GM12865 (cell line): ENCODE results near the gene CHRNA5.
"Not testable (repeated sequence)": the region's sequence is repeated elsewhere in the genome, so short reads cannot be mapped to it uniquely, and the experiment has no call there.

Experiments used
- DNase-seq: peaks from one replicate; pipeline ENCODE4 v3.0.0; 2010; ENCODE audit warnings: low read depth
- H3K4me3 ChIP-seq: 2 replicates; pipeline ENCODE4 v1.5.1; 2011; ENCODE audit warnings: mild to moderate bottlenecking, low read depth, low read length, control low read depth
- TF ChIP-seq, protein P1 (sequence below): IDR thresholded peaks from 2 replicates; pipeline ENCODE4 v1.5.1; 2011; ENCODE audit warnings: low read length, control low read depth, low read depth, inconsistent platforms; ENCODE audit not compliant: insufficient read depth; ENCODE audit errors: missing control alignments

CHRNA5 gene

DNA sequence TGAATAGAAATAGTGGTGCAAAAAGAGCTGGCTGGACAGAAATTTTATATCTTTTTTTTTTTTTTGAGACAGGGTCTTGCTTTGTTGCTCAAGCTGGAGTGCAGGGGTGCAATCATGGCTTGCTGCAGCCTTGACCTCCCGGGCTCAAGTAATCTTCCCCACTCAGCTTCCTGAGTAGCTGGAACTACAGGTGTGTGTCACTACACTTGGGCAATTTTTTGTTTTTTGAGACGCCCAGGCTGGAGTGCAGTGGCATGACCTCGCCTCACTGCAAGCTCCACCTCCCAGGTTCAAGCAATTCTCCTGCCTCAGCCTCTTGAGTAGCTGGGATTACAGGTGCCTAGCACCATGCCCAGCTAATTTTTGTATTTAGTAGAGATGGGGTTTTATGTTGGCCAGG is 33.0 kb downstream of the CHRNA5 start:
- no peak overlapping the region for H3K4me3 ChIP-seq
- no peak for DNase-seq
- TF ChIP-seq, protein P1, sequence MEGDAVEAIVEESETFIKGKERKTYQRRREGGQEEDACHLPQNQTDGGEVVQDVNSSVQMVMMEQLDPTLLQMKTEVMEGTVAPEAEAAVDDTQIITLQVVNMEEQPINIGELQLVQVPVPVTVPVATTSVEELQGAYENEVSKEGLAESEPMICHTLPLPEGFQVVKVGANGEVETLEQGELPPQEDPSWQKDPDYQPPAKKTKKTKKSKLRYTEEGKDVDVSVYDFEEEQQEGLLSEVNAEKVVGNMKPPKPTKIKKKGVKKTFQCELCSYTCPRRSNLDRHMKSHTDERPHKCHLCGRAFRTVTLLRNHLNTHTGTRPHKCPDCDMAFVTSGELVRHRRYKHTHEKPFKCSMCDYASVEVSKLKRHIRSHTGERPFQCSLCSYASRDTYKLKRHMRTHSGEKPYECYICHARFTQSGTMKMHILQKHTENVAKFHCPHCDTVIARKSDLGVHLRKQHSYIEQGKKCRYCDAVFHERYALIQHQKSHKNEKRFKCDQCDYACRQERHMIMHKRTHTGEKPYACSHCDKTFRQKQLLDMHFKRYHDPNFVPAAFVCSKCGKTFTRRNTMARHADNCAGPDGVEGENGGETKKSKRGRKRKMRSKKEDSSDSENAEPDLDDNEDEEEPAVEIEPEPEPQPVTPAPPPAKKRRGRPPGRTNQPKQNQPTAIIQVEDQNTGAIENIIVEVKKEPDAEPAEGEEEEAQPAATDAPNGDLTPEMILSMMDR, result no peak

DNA sequence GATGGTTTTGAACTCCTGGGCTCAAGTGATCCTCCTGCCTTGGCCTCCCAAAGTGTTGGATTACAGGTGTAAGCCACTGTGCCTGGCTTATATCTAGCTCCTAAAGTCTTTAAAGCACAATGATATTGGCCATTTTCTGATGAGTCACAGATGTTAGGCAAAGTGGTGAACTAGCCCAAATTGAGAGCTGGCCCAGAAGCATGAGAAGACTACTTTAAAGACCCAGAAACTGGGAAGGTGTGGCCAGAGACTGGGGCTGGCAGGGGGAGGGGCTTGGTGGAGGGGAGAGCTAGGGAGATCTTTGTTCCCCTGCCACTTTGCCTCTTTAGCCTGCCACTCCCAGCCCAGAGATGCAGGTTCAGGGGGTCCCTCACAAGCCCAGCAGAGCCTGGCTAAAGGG is 33.9 kb downstream of the CHRNA5 start:
- no peak for DNase-seq
- H3K4me3 ChIP-seq, result no peak overlapping the region
- TF ChIP-seq, protein P1, result no peak

DNA sequence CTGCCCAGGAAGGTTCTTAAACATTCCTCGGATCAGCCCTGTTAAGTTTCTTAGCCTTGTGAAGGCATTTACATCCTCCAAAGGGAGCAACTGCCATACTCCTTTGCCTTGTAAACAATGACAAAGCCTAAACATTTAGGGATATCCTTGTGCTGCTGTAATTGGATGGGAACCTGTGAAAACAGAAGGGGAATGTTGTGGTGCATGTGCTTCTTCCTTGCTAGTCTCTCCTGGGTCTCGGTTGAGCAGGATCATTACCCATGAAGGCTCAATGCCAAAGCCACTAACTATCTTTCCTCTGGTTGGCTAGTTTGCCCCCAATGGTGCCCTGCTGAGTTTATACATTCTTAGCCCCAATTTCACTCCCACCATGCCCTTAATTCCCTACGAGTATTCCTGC is 38.1 kb downstream of the CHRNA5 start:
- no peak overlapping the region for H3K4me3 ChIP-seq
- DNase-seq, result no peak
- TF ChIP-seq, protein P1, result no peak

DNA sequence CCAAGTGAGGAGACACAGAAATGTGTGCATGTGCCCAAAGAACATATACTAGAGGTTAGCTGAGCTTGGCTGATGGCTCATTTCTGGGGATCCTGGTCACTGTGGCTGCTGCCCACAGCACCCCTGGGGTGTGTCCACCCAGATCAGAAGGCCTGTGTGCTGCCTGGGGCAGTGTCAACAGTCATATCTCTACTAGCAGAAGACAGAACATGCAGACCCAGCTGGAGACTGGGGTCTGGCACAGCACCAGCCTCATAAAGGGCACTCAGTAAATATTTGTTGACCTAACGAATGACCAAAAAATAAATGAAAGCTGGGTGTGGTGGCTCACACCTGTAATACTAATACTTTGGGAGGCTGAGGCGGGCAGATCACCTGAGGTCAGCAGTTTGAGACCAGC is 39.1 kb downstream of the CHRNA5 start:
- no peak for DNase-seq
- TF ChIP-seq, protein P1, result no peak
- H3K4me3 ChIP-seq, result no peak overlapping the region

DNA sequence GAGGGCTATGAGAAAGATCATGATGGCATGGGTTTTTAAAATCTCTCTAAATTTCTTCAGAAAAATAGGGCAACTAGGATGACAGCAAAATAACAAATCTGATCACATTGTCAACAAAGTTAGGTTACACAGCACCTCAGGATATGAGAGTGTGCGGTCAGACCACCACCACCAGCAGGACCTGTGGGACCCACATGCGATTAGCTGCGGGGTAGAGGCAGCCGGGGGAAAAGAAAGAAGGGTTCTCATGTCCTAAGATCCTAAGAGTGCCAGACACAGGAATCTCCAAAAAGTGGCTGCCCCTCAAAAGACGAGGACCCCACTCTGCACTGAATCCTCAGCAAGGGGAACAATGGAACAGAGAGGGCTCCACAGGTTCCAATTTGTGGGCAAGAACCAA is 39.9 kb downstream of the CHRNA5 start:
- no peak overlapping the region for H3K4me3 ChIP-seq
- DNase-seq, result no peak
- TF ChIP-seq, protein P1, result no peak

DNA sequence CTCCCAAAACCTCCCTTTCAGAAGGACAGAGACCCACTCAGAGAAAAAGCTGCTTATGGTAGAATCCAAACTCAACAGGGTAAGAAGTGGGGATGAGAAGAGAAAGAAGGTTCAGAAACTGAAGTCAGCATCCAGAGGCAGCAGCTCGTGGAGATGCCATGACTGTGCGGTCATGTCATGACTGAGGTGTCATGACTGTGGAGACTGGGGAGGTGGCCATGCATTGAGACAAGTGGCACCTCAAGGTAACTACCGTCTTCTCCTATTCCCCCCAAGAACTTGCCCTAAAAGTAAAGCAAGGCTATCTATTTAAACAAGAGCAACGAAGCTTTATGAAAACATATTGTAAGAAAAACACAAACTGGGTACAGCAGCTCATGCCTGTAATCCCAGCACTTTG is 40.4 kb downstream of the CHRNA5 start:
- DNase-seq, result no peak
- TF ChIP-seq, protein P1, result no peak
- H3K4me3 ChIP-seq, result no peak overlapping the region

DNA sequence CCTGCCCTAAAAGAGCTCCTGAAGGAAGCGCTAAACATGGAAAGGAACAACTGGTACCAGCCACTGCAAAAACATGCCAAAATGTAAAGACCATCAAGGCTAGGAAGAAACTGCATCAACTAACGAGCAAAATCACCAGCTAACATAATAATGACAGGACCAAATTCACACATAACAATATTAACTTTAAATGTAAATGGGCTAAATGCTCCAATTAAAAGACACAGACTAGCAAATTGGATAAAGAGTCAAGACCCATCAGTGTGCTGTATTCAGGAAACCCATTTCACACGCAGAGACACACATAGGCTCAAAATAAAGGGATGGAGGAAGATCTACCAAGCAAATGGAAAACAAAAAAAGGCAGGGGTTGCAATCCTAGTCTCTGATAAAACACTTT is 44.2 kb downstream of the CHRNA5 start:
- not testable (repeated sequence) for H3K4me3 ChIP-seq, DNase-seq

DNA sequence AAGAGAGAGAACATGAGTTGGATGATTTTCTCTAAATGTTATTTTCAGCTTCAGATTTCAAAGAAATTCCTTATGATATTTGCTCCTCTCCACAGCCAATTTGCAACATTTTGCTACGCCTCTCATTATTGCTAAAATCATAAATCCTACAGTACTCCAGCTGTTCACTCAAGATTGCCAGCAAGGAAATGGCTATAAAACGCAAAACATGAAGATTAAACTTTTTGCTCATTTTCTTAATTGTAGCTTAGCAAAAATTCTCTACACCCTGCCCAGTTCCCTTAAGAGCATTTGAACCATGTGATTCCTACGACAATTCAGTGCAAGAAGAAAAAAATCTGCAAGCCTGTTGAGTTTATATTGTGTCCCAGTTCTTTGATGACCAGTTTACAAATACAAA is 48.7 kb downstream of the CHRNA5 start:
- TF ChIP-seq, protein P1, result no peak
- DNase-seq, result no peak
- H3K4me3 ChIP-seq, result no peak overlapping the region
